HG02840 (cell line): ENCODE results near the gene SCAPER.
"Not testable (repeated sequence)": the region's sequence is repeated elsewhere in the genome, so short reads cannot be mapped to it uniquely, and the experiment has no call there.

Experiments used
- ATAC-seq: cut with Tn5 transposase; IDR thresholded peaks from one replicate; pipeline ENCODE4 v1.9.1; 2021; ENCODE audit warnings: mild to moderate bottlenecking, moderate library complexity, moderate number of reproducible peaks; ENCODE audit not compliant: unreplicated experiment, low FRiP score

SCAPER gene

GRCh38 chr15:76791511-76791910 lies 113.6 kb downstream of the SCAPER start:
- no peak for ATAC-seq

DNA sequence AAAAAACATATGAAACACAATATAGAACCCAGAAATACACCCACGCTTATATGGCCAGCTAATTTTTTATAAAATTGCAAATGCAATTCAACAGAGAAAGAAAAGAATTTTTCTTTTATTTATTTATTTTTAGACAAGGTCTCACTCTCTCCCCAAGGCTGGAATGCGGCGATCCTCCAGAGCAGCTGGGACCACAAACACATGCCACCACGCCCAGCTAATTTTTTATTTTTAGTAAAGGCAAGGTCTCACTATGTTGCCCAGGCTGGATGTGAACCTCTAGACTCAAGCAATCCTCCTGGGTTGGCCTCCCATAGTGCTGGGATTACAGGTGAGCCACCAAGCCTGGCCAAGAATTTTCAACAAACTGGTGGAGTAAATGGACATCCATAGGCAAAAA lies 117.9 kb downstream of the SCAPER start:
- no peak for ATAC-seq

DNA sequence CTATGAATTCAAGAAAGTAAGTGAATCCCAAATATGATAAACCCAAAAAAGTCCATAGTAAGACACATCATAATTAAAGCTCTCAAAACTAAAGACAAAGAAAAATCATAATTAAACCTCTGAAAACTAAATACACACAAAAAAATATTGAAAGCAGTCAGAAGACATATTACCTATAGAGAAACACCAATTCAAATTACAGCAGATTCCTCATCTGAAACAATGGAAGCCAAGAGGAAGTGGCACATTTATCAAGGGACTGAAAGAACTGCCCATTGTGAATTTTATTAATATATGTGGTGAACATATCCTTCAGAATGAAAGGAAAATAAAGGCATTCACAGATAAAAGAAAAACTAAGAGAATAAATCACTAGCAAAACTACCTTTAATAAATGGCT lies 128.2 kb downstream of the SCAPER start:
- no peak for ATAC-seq

DNA sequence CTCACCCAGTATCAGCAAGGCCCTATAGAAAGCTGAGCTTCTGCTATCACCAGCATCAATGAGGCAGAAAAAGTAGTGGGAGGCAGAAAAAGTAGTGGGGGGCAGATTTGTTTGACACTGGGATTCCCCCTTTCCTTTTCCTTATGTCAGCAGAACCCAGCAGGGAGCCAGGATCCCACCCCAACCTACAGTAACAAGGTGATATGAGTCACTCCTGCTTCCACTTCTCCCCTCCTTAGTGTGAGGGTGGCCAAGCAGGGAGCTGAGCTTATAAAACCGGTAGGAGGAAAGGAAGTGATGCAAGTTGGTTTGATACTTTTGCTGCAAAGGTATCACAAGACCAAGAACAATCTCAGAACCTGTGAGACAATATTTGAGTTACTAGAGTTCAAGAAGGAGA lies 128.7 kb downstream of the SCAPER start:
- no peak for ATAC-seq

GRCh38 chr15:76773234-76773633 lies 131.9 kb downstream of the SCAPER start:
- ATAC-seq, result no peak

- ATAC-seq, result no peak
Observed at GRCh38 chr15:76772776-76773175, 132.4 kb downstream of the SCAPER start.

GRCh38 chr15:76764004-76764403 lies 141.1 kb downstream of the SCAPER start:
- ATAC-seq, result no peak

GRCh38 chr15:76763554-76763953 lies 141.6 kb downstream of the SCAPER start:
- ATAC-seq, result no peak

DNA sequence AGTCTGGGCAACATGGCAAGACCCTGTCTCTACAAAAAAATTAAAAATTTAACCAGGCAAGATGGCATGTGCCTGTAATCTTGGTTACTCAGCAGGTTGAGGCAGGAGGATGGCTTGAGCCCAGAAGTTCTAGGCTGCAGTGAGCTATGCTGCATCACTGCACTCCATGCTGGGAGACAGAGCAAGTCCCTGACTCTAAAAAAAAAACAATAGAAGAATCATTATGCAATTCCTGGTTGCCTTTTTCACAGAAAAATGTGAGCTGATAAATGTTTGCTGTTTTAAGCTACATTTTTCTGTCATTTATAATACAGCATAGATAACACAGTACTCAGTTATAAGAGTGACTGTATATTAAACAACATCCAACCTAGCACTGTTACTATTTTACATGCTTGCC lies 148.8 kb downstream of the SCAPER start:
- no peak for ATAC-seq

DNA sequence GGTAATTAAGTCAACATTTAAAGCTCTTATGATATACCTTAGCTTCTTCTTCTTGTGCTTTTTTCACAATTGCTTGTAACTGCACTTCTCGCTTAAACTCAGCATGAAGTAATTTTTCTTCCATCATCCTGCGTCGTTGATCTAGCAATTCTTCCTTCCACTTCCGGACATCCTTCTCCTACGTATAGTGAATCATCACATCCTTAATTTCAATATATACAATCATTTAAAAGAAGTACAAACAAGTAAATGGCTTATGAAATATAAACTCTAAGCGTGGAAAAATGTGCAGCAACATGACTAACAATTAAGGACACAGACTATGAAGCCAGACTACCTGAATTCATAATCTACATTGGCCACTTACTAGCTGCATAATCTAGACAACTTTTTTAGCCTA lies 151.4 kb downstream of the SCAPER start:
- ATAC-seq, result no peak

DNA sequence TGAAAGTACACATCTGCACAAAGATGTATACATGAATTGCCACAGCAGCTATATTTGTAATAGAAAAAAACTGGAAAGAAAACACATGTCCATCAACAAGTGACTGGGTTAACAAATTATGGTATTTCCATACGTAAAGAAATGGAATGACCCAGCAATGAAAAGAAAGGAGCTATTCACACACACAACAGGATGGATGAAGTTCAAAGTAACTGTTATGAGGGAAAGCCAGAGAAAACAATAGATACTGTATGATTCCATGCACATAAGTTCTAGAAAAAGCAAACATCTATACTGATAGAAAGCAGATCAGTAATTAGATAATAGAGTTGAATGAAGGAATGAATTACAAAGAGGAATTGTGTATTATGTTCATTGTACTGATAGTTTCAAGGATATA lies 152.0 kb downstream of the SCAPER start:
- ATAC-seq, result no peak

- no peak for ATAC-seq
Observed at GRCh38 chr15:76752549-76752948, 152.6 kb downstream of the SCAPER start.

- no peak for ATAC-seq
Observed at GRCh38 chr15:76737573-76737972, 167.6 kb downstream of the SCAPER start.

DNA sequence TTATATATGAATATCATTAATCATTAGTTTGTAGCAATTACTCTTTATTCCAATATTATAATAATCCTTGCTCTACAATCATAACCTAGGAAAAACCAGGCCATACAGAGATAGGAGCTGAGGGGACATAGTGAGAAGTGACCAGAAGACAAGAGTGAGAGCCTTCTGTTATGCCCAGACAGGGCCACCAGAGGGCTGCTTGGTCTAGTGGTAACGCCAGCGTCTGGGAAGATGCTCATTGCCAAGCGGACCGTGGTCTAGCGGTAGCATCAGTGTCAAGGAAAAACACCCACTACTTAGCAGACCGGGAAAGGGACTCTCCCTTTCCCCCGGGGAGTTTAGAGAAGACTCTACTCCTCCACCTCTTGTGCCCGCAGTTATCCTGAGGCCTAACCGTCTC lies 172.8 kb downstream of the SCAPER start:
- not testable (repeated sequence) for ATAC-seq

- no peak for ATAC-seq
Observed at GRCh38 chr15:76730262-76730661, 174.9 kb downstream of the SCAPER start.

GRCh38 chr15:76718863-76719262 lies 186.3 kb downstream of the SCAPER start:
- no peak for ATAC-seq

- no peak for ATAC-seq
Observed at GRCh38 chr15:76714950-76715349, 190.2 kb downstream of the SCAPER start.

GRCh38 chr15:76711351-76711827 lies 193.8 kb downstream of the SCAPER start:
- no peak for ATAC-seq

GRCh38 chr15:76704032-76704431 lies 201.1 kb downstream of the SCAPER start:
- ATAC-seq, result not testable (repeated sequence)

DNA sequence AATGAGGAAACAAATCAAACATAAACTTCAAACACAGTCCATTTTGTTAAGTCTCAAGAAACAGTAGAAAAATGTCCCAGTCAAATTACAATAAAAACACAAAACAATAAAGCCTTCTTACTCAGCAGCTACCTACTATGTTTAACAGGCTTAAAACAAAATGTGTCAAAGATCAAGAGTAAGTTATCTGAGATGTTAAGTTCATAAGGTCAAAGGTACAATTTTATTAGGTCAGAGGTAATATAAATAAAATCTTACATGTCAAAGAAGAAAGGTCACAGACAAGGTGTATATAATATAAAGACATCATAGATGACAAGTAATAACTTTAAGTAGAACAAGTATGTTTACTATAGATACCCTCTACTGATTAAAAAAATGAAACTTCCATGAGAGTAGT lies 208.3 kb downstream of the SCAPER start:
- ATAC-seq, result no peak

GRCh38 chr15:76692546-76692945 lies 212.6 kb downstream of the SCAPER start:
- not testable (repeated sequence) for ATAC-seq

GRCh38 chr15:76687592-76687991 lies 217.5 kb downstream of the SCAPER start:
- ATAC-seq, result not testable (repeated sequence)

GRCh38 chr15:76684002-76684401 lies 221.1 kb downstream of the SCAPER start:
- no peak for ATAC-seq
